A549 (cell line): ENCODE measurements around the gene SPAG9. TPM values are rescaled to one million over a fixed set of nuclear protein-coding genes. Genes with fewer than 3 reads are reported as not detected.

Experiments
- ATAC-seq, 2 experiments: fragments of 200-7000 bp in 1 of 2; fragments of >200 bp in 1 of 2; cut with Nextera tagmentation in 1 of 2; cut with Tn5 transposase in 1 of 2; 3 replicates each; pipeline versions ENCODE4 v1.8.0 to v1.9.1; 2018 to 2020; ENCODE audit warnings: mild to moderate bottlenecking in 1 of 2, moderate library complexity in 1 of 2
- CTCF ChIA-PET: fragments of 300-600 bp; sonication (Branson Sonifier 250); formaldehyde crosslinking; extraction: SDS; loops from one replicate; lab custom pipeline; 2021; ENCODE audit warnings: antibody characterized with exemption, inconsistent platforms; lab: Yijun Ruan, JAX
- POLR2A ChIA-PET: fragments of 350-600 bp; formaldehyde crosslinking; extraction: SDS; loops from one replicate; lab custom pipeline; 2021; ENCODE audit warnings: antibody characterized with exemption, inconsistent platforms; lab: Yijun Ruan, JAX
- DNase-seq, 2 experiments: peaks; one replicate each; pipeline versions ENCODE4 v3.0.0 to v3.0.0-alpha.2; 2011 to 2016; ENCODE audit warnings: low read depth in 1 of 2, low spot score in 1 of 2
- FAIRE-seq: peaks from 2 replicates; lab custom pipeline; 2011; peaks lifted over from hg19 to GRCh38; lab: Jason Lieb, UNC
- H3K27ac ChIP-seq, 2 experiments: fragments of >200 bp; sonication (Bioruptor Twin); formaldehyde crosslinking; 3 replicates each; pipeline ENCODE4 v1.5.1; 2016 to 2017
- H3K4me1 ChIP-seq: fragments of >200 bp; sonication (Bioruptor Twin); formaldehyde crosslinking; 3 replicates; pipeline ENCODE4 v1.6.1; 2016
- H3K4me2 ChIP-seq: fragments of >200 bp; sonication (Bioruptor Twin); formaldehyde crosslinking; 3 replicates; pipeline ENCODE4 v1.6.1; 2016
- H3K4me3 ChIP-seq: fragments of >200 bp; sonication (Bioruptor Twin); formaldehyde crosslinking; 3 replicates; pipeline ENCODE4 v1.5.1; 2016
- H3K9me3 ChIP-seq: fragments of >200 bp; sonication (Bioruptor Twin); formaldehyde crosslinking; 3 replicates; pipeline ENCODE4 v1.6.1; 2016
- BHLHE40 ChIP-seq: IDR thresholded peaks from 2 replicates; pipeline ENCODE4 v1.6.1; 2012; ENCODE audit warnings: low read depth, low read length, inconsistent platforms
- CBX2 ChIP-seq: fragments of 200-600 bp; sonication (generic); IDR thresholded peaks from 2 replicates; pipeline ENCODE4 v1.6.1; 2016; ENCODE audit warnings: low read depth, mild to moderate bottlenecking, borderline replicate concordance
- CBX8 ChIP-seq: fragments of 200-600 bp; sonication (generic); IDR thresholded peaks from 2 replicates; pipeline ENCODE4 v1.6.1; 2016
- CHD4 ChIP-seq: fragments of 200-600 bp; sonication (generic); IDR thresholded peaks from 2 replicates; pipeline ENCODE4 v1.6.1; 2016; ENCODE audit warnings: antibody characterized with exemption, mild to moderate bottlenecking, borderline replicate concordance
- EHMT2 ChIP-seq: fragments of 200-600 bp; sonication (generic); IDR thresholded peaks from 2 replicates; pipeline ENCODE4 v1.6.1; 2016; ENCODE audit warnings: antibody characterized with exemption, low read depth, mild to moderate bottlenecking, moderate library complexity
- ESRRA ChIP-seq: fragments of 150-350 bp; IDR thresholded peaks from 2 replicates; pipeline ENCODE4 v1.6.1; 2014; ENCODE audit warnings: mild to moderate bottlenecking, low read length, borderline replicate concordance
- FOSB ChIP-seq: fragments of 250-450 bp; sonication (Bioruptor Pico); IDR thresholded peaks from 2 replicates; pipeline ENCODE4 v1.5.0; 2020; ENCODE audit warnings: mild to moderate bottlenecking, moderate library complexity
- FOSL2 ChIP-seq, 2 experiments: fragments of 450-650 bp in 1 of 2; fragments of >200 bp in 1 of 2; sonication (Bioruptor Twin) in 1 of 2; formaldehyde crosslinking; IDR thresholded peaks; 2 replicates each; pipeline versions ENCODE4 v1.5.0 to v1.6.1; 2016 to 2020; ENCODE audit warnings: mild to moderate bottlenecking in 1 of 2, moderate library complexity in 1 of 2
- FOXS1 ChIP-seq: fragments of 250-450 bp; sonication (Bioruptor Pico); IDR thresholded peaks from 2 replicates; pipeline ENCODE4 v1.5.0; 2020; ENCODE audit warnings: mild to moderate bottlenecking, moderate library complexity
- HOXA7 ChIP-seq: fragments of 250-450 bp; sonication (Bioruptor Pico); IDR thresholded peaks from 2 replicates; pipeline ENCODE4 v1.5.0; 2020; ENCODE audit warnings: mild to moderate bottlenecking, moderate library complexity
- HOXB13 ChIP-seq: fragments of 250-450 bp; sonication (Bioruptor Pico); IDR thresholded peaks from 2 replicates; pipeline ENCODE4 v1.5.0; 2020; ENCODE audit warnings: low read depth, mild to moderate bottlenecking, moderate library complexity
- HOXB5 ChIP-seq: fragments of 250-450 bp; sonication (Bioruptor Pico); IDR thresholded peaks from 2 replicates; pipeline ENCODE4 v1.5.0; 2020; ENCODE audit warnings: mild to moderate bottlenecking, moderate library complexity
- KDM1A ChIP-seq: fragments of 200-600 bp; sonication (generic); IDR thresholded peaks from 2 replicates; pipeline ENCODE4 v1.6.1; 2016; ENCODE audit warnings: low read depth, mild to moderate bottlenecking
- MAFK ChIP-seq: fragments of 450-650 bp; IDR thresholded peaks from 2 replicates; pipeline ENCODE4 v1.6.1; 2014; ENCODE audit not compliant: partially characterized antibody
- NFE2L2 ChIP-seq: fragments of 150-350 bp; conservative IDR thresholded peaks from 2 replicates; pipeline ENCODE4 v1.6.1; 2014; ENCODE audit warnings: low read length
- PHF8 ChIP-seq: fragments of 200-600 bp; sonication (generic); IDR thresholded peaks from 2 replicates; pipeline ENCODE4 v1.6.1; 2016; ENCODE audit warnings: low read depth, mild to moderate bottlenecking, antibody characterized with exemption, moderate library complexity, borderline replicate concordance
- POLR2A ChIP-seq: IDR thresholded peaks from 2 replicates; pipeline ENCODE4 v1.6.1; 2012; ENCODE audit warnings: mild to moderate bottlenecking, low read length
- USF2 ChIP-seq: fragments of 450-650 bp; IDR thresholded peaks from 2 replicates; pipeline ENCODE4 v1.6.1; 2014; ENCODE audit warnings: antibody characterized with exemption
- ZFP36 ChIP-seq: fragments of 450-650 bp; IDR thresholded peaks from 2 replicates; pipeline ENCODE4 v1.6.1; 2014; ENCODE audit warnings: borderline replicate concordance; ENCODE audit not compliant: partially characterized antibody
- ZSCAN20 ChIP-seq: fragments of 250-450 bp; sonication (Bioruptor Pico); IDR thresholded peaks from 2 replicates; pipeline ENCODE4 v1.8.0; 2022; ENCODE audit warnings: mild to moderate bottlenecking, moderate library complexity
- WGBS: methylation state at CpG from one replicate; pipeline ENCODE4 v1.1.6; 2017; ENCODE audit errors: missing lambda C conversion rate; 5-methylcytosine and 5-hydroxymethylcytosine counted together
- polyA plus RNA-seq, 4 experiments: library from polyadenylated mRNA; depleted of rRNA in 3 of 4; stranded (reverse); fragments of >200 nt; fragmentation: RNase III in 1 of 4; extraction: RNeasy Plus Mini Kit Qiagen cat#74134 plus additional on column Dnase treatment in 1 of 4; gene quantifications; 2 replicates in 3 of 4; 3 replicates in 1 of 4; pipeline ENCODE4 v1.2.3, GENCODE V29; 2011 to 2017
- TF ChIP-seq, protein P1 (sequence below): fragments of >200 bp; sonication (Bioruptor Twin); formaldehyde crosslinking; IDR thresholded peaks from 3 replicates; pipeline ENCODE4 v1.5.1; 2016
- TF ChIP-seq, protein P2 (sequence below): fragments of 200-600 bp; sonication (generic); IDR thresholded peaks from 2 replicates; pipeline ENCODE4 v1.6.1; 2016; ENCODE audit warnings: antibody characterized with exemption, mild to moderate bottlenecking, moderate library complexity

The SPAG9 gene
- polyA plus RNA-seq, 2 of the 4 experiments (the other 2 are of a cell fraction): 69.0 to 71.1 TPM

DNA sequence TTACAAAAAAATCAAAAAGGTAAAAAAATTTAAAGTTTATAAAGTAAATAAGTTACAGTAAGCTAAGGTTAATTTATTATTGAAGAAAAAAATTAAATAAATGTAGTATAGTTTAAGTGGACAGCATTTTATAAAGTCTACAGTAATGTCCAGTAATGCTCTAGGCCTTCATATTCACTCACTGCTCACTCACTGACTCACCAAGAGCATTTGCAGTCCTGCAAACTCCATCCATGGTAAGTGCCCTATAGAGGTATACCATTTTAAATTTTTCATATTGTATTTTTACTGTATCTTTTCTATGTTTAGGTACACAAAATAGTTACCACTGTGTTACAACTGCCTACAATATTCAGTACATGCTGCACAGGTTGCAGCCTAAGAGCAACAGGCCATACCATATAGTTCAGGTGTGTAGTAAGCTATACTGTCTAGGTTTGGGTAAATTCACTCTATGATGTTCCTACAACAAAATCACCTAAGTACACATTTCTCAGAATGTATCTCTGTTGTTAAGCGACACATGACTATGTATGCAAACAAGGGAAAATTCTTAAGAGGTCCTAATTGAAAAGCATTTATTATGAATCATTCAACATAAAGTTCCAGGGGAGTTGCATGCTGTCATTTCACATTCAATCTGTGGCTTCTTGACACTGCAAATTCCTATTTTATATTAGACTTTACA lies 92.3 kb downstream of the SPAG9 start:
- TF ChIP-seq NFE2L2: no peak
- no peak for TF ChIP-seq POLR2A
- TF ChIP-seq MAFK: no peak
- TF ChIP-seq ESRRA: no peak
- TF ChIP-seq HOXA7 (CRISPR knock-in tag): no peak
- no peaks in the 10 kb centered on the region for H3K9me3 ChIP-seq
- no peak overlapping the region for H3K27ac ChIP-seq
- FAIRE-seq: no peak
- peak; percentile 42 to 47; a peak in 2 of 6 replicates for ATAC-seq
- 95% methylated on average over 1 of the region's 1 CpG for WGBS
- POLR2A ChIA-PET: no interaction called here
- peaks cover 8% of the 10 kb centered on the region; the same call in 2 of the 3 replicates for H3K4me1 ChIP-seq
- H3K4me3 ChIP-seq: no peak overlapping the region
- DNase-seq: no peak
- CTCF ChIA-PET: interaction anchor here (0.9 to 4.6 kb wide), 6 partner anchors 12 to 177 kb away, joined by 3 to 17 read pairs (median 3); partner anchors contain the start of gene NME1
- H3K4me2 ChIP-seq: no peak overlapping the region

DNA sequence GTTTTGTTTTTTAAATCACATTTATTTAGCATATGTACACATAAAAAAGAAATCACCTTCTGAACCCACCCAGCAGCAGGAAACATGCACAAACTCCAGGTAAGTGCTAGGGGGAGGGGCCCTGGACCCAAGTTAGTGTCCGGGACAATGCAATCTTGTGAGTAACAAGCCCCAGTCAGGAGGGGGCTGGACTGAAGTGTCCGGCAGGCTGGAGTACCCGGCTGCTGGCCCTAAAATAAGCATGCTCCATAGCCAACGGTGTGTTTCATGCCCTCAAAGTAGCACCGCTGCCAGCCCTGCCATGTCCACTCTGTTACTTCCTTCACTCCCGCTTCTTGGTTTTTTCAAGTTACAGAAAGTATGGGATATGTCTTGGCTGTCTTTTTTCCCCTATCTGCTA lies 102.1 kb downstream of the SPAG9 start:
- 90% methylated on average over 6 of the region's 6 CpGs for WGBS
- no peaks in the 10 kb centered on the region for H3K4me1 ChIP-seq
- peak in 1 of 2 experiments; percentile 42; a peak in 3 of 6 replicates for ATAC-seq
- no peak for FAIRE-seq
- DNase-seq: no peak
- H3K4me2 ChIP-seq: no peak overlapping the region
- ChIA-PET CTCF (interaction anchor here (1.7 kb wide), 1 partner anchor 135 kb away, joined by 9 read pairs; the partner anchor contains the start of gene NME1), POLR2A (no interaction called here)
- TF ChIP-seq, protein P1, sequence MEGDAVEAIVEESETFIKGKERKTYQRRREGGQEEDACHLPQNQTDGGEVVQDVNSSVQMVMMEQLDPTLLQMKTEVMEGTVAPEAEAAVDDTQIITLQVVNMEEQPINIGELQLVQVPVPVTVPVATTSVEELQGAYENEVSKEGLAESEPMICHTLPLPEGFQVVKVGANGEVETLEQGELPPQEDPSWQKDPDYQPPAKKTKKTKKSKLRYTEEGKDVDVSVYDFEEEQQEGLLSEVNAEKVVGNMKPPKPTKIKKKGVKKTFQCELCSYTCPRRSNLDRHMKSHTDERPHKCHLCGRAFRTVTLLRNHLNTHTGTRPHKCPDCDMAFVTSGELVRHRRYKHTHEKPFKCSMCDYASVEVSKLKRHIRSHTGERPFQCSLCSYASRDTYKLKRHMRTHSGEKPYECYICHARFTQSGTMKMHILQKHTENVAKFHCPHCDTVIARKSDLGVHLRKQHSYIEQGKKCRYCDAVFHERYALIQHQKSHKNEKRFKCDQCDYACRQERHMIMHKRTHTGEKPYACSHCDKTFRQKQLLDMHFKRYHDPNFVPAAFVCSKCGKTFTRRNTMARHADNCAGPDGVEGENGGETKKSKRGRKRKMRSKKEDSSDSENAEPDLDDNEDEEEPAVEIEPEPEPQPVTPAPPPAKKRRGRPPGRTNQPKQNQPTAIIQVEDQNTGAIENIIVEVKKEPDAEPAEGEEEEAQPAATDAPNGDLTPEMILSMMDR: no peak
- H3K9me3 ChIP-seq: no peaks in the 10 kb centered on the region
- no peak overlapping the region for H3K27ac ChIP-seq
- no peak overlapping the region for H3K4me3 ChIP-seq

DNA sequence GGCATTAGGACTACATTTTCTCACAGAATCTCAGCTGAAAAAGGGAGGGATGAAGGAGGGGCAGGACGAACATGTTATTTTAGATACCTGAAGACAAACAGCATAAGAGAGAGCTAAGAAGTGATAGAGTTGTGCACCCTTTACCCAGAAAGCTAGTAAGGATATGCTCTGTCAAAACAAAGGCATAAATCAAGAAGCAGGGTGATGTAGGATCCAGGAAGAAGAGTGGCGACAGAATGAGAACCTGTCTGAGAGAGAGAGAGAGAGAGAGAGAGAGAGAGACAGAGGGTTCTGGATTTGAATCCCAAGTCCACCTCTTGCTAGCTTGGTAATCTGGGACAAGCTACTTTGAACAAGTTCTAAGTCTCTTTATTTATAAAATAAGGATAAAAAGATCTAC lies 103.4 kb downstream of the SPAG9 start:
- Histone ChIP-seq H3K27ac (no peak overlapping the region), H3K9me3 (no peaks in the 10 kb centered on the region), H3K4me1 (no peaks in the 10 kb centered on the region), H3K4me2 (no peak overlapping the region), H3K4me3 (no peak overlapping the region)
- DNase-seq (no peak), ATAC-seq (no peak), FAIRE-seq (no peak)
- WGBS: 83% methylated on average over 2 of the region's 2 CpGs
- CTCF ChIA-PET: interaction anchor here (0.7 to 1.8 kb wide), 8 partner anchors 9 to 165 kb away, joined by 3 to 9 read pairs (median 4); partner anchors contain the start of gene NME1
- TF ChIP-seq ZFP36 (no peak), KDM1A (no peak), FOSL2 (IDR thresholded peaks at IDR 0.05) (no peak), FOSL2 (CRISPR knock-in tag; IDR thresholded peaks at IDR 0.05) (no peak), EHMT2 (no peak), BHLHE40 (no peak), POLR2A (no peak), CBX8 (no peak), HOXA7 (CRISPR knock-in tag) (no peak), HOXB5 (no peak), FOXS1 (CRISPR knock-in tag) (no peak), USF2 (no peak), CBX2 (no peak), HOXB13 (CRISPR knock-in tag) (no peak), PHF8 (no peak), FOSB (CRISPR knock-in tag) (no peak), ZSCAN20 (CRISPR knock-in tag) (no peak), CHD4 (no peak)
- TF ChIP-seq, protein P2, sequence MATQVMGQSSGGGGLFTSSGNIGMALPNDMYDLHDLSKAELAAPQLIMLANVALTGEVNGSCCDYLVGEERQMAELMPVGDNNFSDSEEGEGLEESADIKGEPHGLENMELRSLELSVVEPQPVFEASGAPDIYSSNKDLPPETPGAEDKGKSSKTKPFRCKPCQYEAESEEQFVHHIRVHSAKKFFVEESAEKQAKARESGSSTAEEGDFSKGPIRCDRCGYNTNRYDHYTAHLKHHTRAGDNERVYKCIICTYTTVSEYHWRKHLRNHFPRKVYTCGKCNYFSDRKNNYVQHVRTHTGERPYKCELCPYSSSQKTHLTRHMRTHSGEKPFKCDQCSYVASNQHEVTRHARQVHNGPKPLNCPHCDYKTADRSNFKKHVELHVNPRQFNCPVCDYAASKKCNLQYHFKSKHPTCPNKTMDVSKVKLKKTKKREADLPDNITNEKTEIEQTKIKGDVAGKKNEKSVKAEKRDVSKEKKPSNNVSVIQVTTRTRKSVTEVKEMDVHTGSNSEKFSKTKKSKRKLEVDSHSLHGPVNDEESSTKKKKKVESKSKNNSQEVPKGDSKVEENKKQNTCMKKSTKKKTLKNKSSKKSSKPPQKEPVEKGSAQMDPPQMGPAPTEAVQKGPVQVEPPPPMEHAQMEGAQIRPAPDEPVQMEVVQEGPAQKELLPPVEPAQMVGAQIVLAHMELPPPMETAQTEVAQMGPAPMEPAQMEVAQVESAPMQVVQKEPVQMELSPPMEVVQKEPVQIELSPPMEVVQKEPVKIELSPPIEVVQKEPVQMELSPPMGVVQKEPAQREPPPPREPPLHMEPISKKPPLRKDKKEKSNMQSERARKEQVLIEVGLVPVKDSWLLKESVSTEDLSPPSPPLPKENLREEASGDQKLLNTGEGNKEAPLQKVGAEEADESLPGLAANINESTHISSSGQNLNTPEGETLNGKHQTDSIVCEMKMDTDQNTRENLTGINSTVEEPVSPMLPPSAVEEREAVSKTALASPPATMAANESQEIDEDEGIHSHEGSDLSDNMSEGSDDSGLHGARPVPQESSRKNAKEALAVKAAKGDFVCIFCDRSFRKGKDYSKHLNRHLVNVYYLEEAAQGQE: no peak
- POLR2A ChIA-PET: no interaction called here
